ENCODE results near the gene TK1. TPM values are rescaled to one million over a fixed set of nuclear protein-coding genes. Genes with fewer than 3 reads are reported as not detected.
A peak's percentile ranks its signal among the peaks of the same experiment; 100 is the strongest.

The TK1 gene
- total RNA-seq, 2 donors from 2014 or later: 81.0 to 97.4 TPM

DNA sequence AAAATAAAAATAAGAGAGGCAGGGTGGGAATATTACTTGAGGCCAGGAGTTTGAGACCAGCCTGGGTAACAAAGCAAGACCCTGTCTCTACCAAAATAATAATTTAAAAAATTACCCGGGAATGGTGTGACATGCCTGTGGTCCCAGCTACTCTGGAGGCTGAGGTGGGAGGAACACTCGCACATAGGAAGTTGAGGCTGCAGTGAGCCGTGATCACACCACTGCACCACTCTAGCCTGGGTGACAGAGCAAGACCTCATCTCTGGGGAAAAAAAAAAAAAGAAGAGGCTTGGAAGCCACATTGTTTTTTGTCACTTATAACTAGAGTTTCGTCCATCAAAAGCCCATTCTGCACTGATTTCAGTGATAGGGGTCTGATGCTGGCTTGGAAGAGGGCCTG lies 41.3 kb upstream of the TK1 start:
- Mint-ChIP-seq H3K36me3 (ENCODE audit: low read depth) (peaks cover 15% of the 10 kb centered on the region), H3K27me3 (ENCODE audit: insufficient read depth) (peaks cover 43% of the 10 kb centered on the region), H3K9me3 (no peaks in the 10 kb centered on the region), H3K27ac (no peak overlapping the region), H3K4me1 (peaks cover 2% of the 10 kb centered on the region), H3K4me3 (no peak overlapping the region)
- H3K27ac ChIP-seq (ENCODE audit: low read depth, low read length): no peak overlapping the region
- DNase-seq: no peak
- peaks cover 13% of the 10 kb centered on the region for H3K36me3 ChIP-seq (ENCODE audit: control insufficient read depth, insufficient read depth, low read length)
- no peak for TF ChIP-seq CTCF (conservative IDR thresholded peaks at IDR 0.05)
- no peak overlapping the region for H3K9ac ChIP-seq (ENCODE audit: extremely low read depth, low read length, poor library complexity, severe bottlenecking)
- no peak overlapping the region for H3K4me3 ChIP-seq (ENCODE audit: low read length)
- peaks cover 28% of the 10 kb centered on the region for H3K27me3 ChIP-seq (ENCODE audit: control insufficient read depth, insufficient read depth, low read length, poor library complexity, severe bottlenecking)
- H3K9me3 ChIP-seq (ENCODE audit: control insufficient read depth, low read length): no peaks in the 10 kb centered on the region
- H3K4me1 ChIP-seq (ENCODE audit: control insufficient read depth, insufficient read depth, low read length): no peaks in the 10 kb centered on the region
- WGBS, 2 experiments (ENCODE audit: insufficient coverage in 1 of 2, insufficient read length in 1 of 2): 93 to 97% methylated on average over 3 to 4 of the region's 4 CpGs

- H3K36me3 ChIP-seq (ENCODE audit: control insufficient read depth, insufficient read depth, low read length): peaks cover 19% of the 10 kb centered on the region
- DNase-seq: no peak
- Mint-ChIP-seq H3K4me1 (peaks cover 2% of the 10 kb centered on the region), H3K36me3 (ENCODE audit: low read depth) (peaks cover 20% of the 10 kb centered on the region), H3K9me3 (no peaks in the 10 kb centered on the region), H3K27ac (no peak overlapping the region), H3K4me3 (no peak overlapping the region), H3K27me3 (ENCODE audit: insufficient read depth) (peaks cover 36% of the 10 kb centered on the region)
- WGBS, 2 experiments (ENCODE audit: insufficient coverage in 1 of 2, insufficient read length in 1 of 2): 87 to 95% methylated on average over 8 to 10 of the region's 10 CpGs
- H3K27ac ChIP-seq (ENCODE audit: low read depth, low read length): no peak overlapping the region
- no peaks in the 10 kb centered on the region for H3K4me1 ChIP-seq (ENCODE audit: control insufficient read depth, insufficient read depth, low read length)
- no peak overlapping the region for H3K9ac ChIP-seq (ENCODE audit: extremely low read depth, low read length, poor library complexity, severe bottlenecking)
- no peak for TF ChIP-seq CTCF (conservative IDR thresholded peaks at IDR 0.05)
- H3K27me3 ChIP-seq (ENCODE audit: control insufficient read depth, insufficient read depth, low read length, poor library complexity, severe bottlenecking): peaks cover 22% of the 10 kb centered on the region
- no peaks in the 10 kb centered on the region for H3K9me3 ChIP-seq (ENCODE audit: control insufficient read depth, low read length)
- no peak overlapping the region for H3K4me3 ChIP-seq (ENCODE audit: low read length)
These were observed 40.6 kb upstream of the TK1 start for GRCh38 chr17:78227455-78227916.

- Histone ChIP-seq H3K27ac (ENCODE audit: low read depth, low read length) (no peak overlapping the region), H3K4me3 (ENCODE audit: low read length) (no peak overlapping the region), H3K9me3 (ENCODE audit: control insufficient read depth, low read length) (no peaks in the 10 kb centered on the region), H3K27me3 (ENCODE audit: control insufficient read depth, insufficient read depth, low read length, poor library complexity, severe bottlenecking) (peaks cover 17% of the 10 kb centered on the region), H3K9ac (ENCODE audit: extremely low read depth, low read length, poor library complexity, severe bottlenecking) (no peak overlapping the region), H3K36me3 (ENCODE audit: control insufficient read depth, insufficient read depth, low read length) (peaks cover 21% of the 10 kb centered on the region), H3K4me1 (ENCODE audit: control insufficient read depth, insufficient read depth, low read length) (no peaks in the 10 kb centered on the region)
- Mint-ChIP-seq H3K9me3 (no peaks in the 10 kb centered on the region), H3K27me3 (ENCODE audit: insufficient read depth) (peaks cover 30% of the 10 kb centered on the region), H3K36me3 (ENCODE audit: low read depth) (peaks cover 22% of the 10 kb centered on the region), H3K4me1 (peaks cover 2% of the 10 kb centered on the region), H3K4me3 (no peak overlapping the region), H3K27ac (no peak overlapping the region)
- peak; percentile 53 for DNase-seq
- WGBS, 2 experiments (ENCODE audit: insufficient coverage in 1 of 2, insufficient read length in 1 of 2): 88 to 92% methylated on average over 14 to 20 of the region's 20 CpGs
- TF ChIP-seq CTCF (conservative IDR thresholded peaks at IDR 0.05): no peak
These were observed 40.1 kb upstream of the TK1 start for GRCh38 chr17:78226759-78227454.

Data from endodermal cell (in vitro differentiated cells).